Measurements from ENCODE around the gene CHRNG.

CHRNG gene

GRCh38 chr2:232501794-232502390 lies 37.6 kb upstream of the CHRNG start:
- H3K4me1 Mint-ChIP-seq = peaks cover 7% of the 10 kb centered on the region
- ATAC-seq (ENCODE audit: low read depth) (no peak), DNase-seq (ENCODE audit: low spot score in 2 of 2) (no peak)
- no peak overlapping the region for H3K27ac Mint-ChIP-seq
- H3K9me3 Mint-ChIP-seq = no peaks in the 10 kb centered on the region
- H3K36me3 Mint-ChIP-seq = no peaks in the 10 kb centered on the region
- peaks cover 26% of the 10 kb centered on the region for H3K27me3 Mint-ChIP-seq
- H3K4me3 Mint-ChIP-seq = no peak overlapping the region

- Mint-ChIP-seq H3K9me3 (no peaks in the 10 kb centered on the region), H3K27me3 (peaks cover 27% of the 10 kb centered on the region), H3K4me3 (peak overlapping the region; percentile 85), H3K27ac (peak overlapping the region; percentile 61), H3K4me1 (peaks cover 7% of the 10 kb centered on the region), H3K36me3 (no peaks in the 10 kb centered on the region)
- DNase-seq (ENCODE audit: low spot score in 2 of 2) (no peak), ATAC-seq (ENCODE audit: low read depth) (peak; percentile 58)
Observed at GRCh38 chr2:232502511-232502910, 37.0 kb upstream of the CHRNG start.

- Mint-ChIP-seq H3K4me3 (peak overlapping the region; percentile 50), H3K36me3 (no peaks in the 10 kb centered on the region), H3K4me1 (peaks cover 7% of the 10 kb centered on the region), H3K9me3 (no peaks in the 10 kb centered on the region), H3K27me3 (peaks cover 27% of the 10 kb centered on the region), H3K27ac (peak overlapping the region; percentile 61)
- peak; percentile 37 to 44 for DNase-seq (ENCODE audit: low spot score in 2 of 2)
- peak; percentile 79 for ATAC-seq (ENCODE audit: low read depth)
Observed at GRCh38 chr2:232502911-232503808, 36.3 kb upstream of the CHRNG start.

- Mint-ChIP-seq H3K9me3 (no peaks in the 10 kb centered on the region), H3K4me1 (peaks cover 7% of the 10 kb centered on the region), H3K27ac (no peak overlapping the region), H3K4me3 (peak overlapping the region; percentile 50), H3K27me3 (peaks cover 24% of the 10 kb centered on the region), H3K36me3 (no peaks in the 10 kb centered on the region)
- ATAC-seq (ENCODE audit: low read depth) (no peak), DNase-seq (ENCODE audit: low spot score in 2 of 2) (no peak)
Observed at GRCh38 chr2:232503809-232504323, 35.6 kb upstream of the CHRNG start.

- DNase-seq (ENCODE audit: low spot score in 2 of 2) (no peak), ATAC-seq (ENCODE audit: low read depth) (no peak)
- peaks cover 7% of the 10 kb centered on the region for H3K4me1 Mint-ChIP-seq
- no peaks in the 10 kb centered on the region for H3K36me3 Mint-ChIP-seq
- H3K9me3 Mint-ChIP-seq = no peaks in the 10 kb centered on the region
- no peak overlapping the region for H3K27ac Mint-ChIP-seq
- peaks cover 24% of the 10 kb centered on the region for H3K27me3 Mint-ChIP-seq
- no peak overlapping the region for H3K4me3 Mint-ChIP-seq
Observed at GRCh38 chr2:232504438-232504837, 35.1 kb upstream of the CHRNG start.

- Mint-ChIP-seq H3K36me3 (no peaks in the 10 kb centered on the region), H3K27ac (no peak overlapping the region), H3K27me3 (peaks cover 16% of the 10 kb centered on the region), H3K9me3 (no peaks in the 10 kb centered on the region), H3K4me3 (no peak overlapping the region), H3K4me1 (peaks cover 7% of the 10 kb centered on the region)
- DNase-seq (ENCODE audit: low spot score in 2 of 2) (no peak), ATAC-seq (ENCODE audit: low read depth) (no peak)
Observed at GRCh38 chr2:232505856-232506255, 33.6 kb upstream of the CHRNG start.

GRCh38 chr2:232506709-232507108 lies 32.8 kb upstream of the CHRNG start:
- Mint-ChIP-seq H3K36me3 (no peaks in the 10 kb centered on the region), H3K4me3 (no peak overlapping the region), H3K4me1 (peaks cover 7% of the 10 kb centered on the region), H3K9me3 (no peaks in the 10 kb centered on the region), H3K27ac (no peak overlapping the region), H3K27me3 (peaks cover 16% of the 10 kb centered on the region)
- no peak for DNase-seq (ENCODE audit: low spot score in 2 of 2)
- ATAC-seq (ENCODE audit: low read depth) = no peak

- H3K4me1 Mint-ChIP-seq = peaks cover 3% of the 10 kb centered on the region
- no peak for ATAC-seq (ENCODE audit: low read depth)
- H3K36me3 Mint-ChIP-seq = no peaks in the 10 kb centered on the region
- no peaks in the 10 kb centered on the region for H3K9me3 Mint-ChIP-seq
- no peak for DNase-seq (ENCODE audit: low spot score in 2 of 2)
- no peak overlapping the region for H3K27ac Mint-ChIP-seq
- H3K4me3 Mint-ChIP-seq = no peak overlapping the region
- peaks cover 13% of the 10 kb centered on the region for H3K27me3 Mint-ChIP-seq
Observed at GRCh38 chr2:232508251-232508650, 31.2 kb upstream of the CHRNG start.

- no peaks in the 10 kb centered on the region for H3K4me1 Mint-ChIP-seq
- H3K9me3 Mint-ChIP-seq = no peaks in the 10 kb centered on the region
- peaks cover 6% of the 10 kb centered on the region for H3K27me3 Mint-ChIP-seq
- H3K4me3 Mint-ChIP-seq = no peak overlapping the region
- H3K36me3 Mint-ChIP-seq = no peaks in the 10 kb centered on the region
- H3K27ac Mint-ChIP-seq = no peak overlapping the region
- no peak for ATAC-seq (ENCODE audit: low read depth)
- no peak for DNase-seq (ENCODE audit: low spot score in 2 of 2)
Observed at GRCh38 chr2:232511336-232511890, 28.1 kb upstream of the CHRNG start.

- Mint-ChIP-seq H3K36me3 (no peaks in the 10 kb centered on the region), H3K27ac (no peak overlapping the region), H3K4me3 (no peak overlapping the region), H3K27me3 (peaks cover 8% of the 10 kb centered on the region), H3K9me3 (no peaks in the 10 kb centered on the region), H3K4me1 (no peaks in the 10 kb centered on the region)
- ATAC-seq (ENCODE audit: low read depth) (no peak), DNase-seq (ENCODE audit: low spot score in 2 of 2) (no peak)
Observed at GRCh38 chr2:232512602-232513001, 26.9 kb upstream of the CHRNG start.

GRCh38 chr2:232513353-232513752 lies 26.1 kb upstream of the CHRNG start:
- H3K9me3 Mint-ChIP-seq = no peaks in the 10 kb centered on the region
- no peak for ATAC-seq (ENCODE audit: low read depth)
- H3K27ac Mint-ChIP-seq = no peak overlapping the region
- H3K27me3 Mint-ChIP-seq = peaks cover 8% of the 10 kb centered on the region
- no peak for DNase-seq (ENCODE audit: low spot score in 2 of 2)
- no peaks in the 10 kb centered on the region for H3K4me1 Mint-ChIP-seq
- no peaks in the 10 kb centered on the region for H3K36me3 Mint-ChIP-seq
- H3K4me3 Mint-ChIP-seq = no peak overlapping the region

- Mint-ChIP-seq H3K4me3 (no peak overlapping the region), H3K27ac (no peak overlapping the region), H3K4me1 (no peaks in the 10 kb centered on the region)
Observed at GRCh38 chr2:232515639-232516038, 23.9 kb upstream of the CHRNG start.

GRCh38 chr2:232516551-232516950 lies 22.9 kb upstream of the CHRNG start:
- Mint-ChIP-seq H3K4me1 (peaks cover 2% of the 10 kb centered on the region), H3K27ac (no peak overlapping the region), H3K36me3 (no peaks in the 10 kb centered on the region), H3K9me3 (no peaks in the 10 kb centered on the region), H3K4me3 (no peak overlapping the region), H3K27me3 (peaks cover 23% of the 10 kb centered on the region)
- no peak for DNase-seq (ENCODE audit: low spot score in 2 of 2)
- ATAC-seq (ENCODE audit: low read depth) = no peak

More at GRCh38 chr2:232515639-232516038, 23.9 kb upstream of the CHRNG start:
- DNase-seq (ENCODE audit: low spot score in 2 of 2) (no peak), ATAC-seq (ENCODE audit: low read depth) (no peak)
- Mint-ChIP-seq H3K36me3 (no peaks in the 10 kb centered on the region), H3K27me3 (peaks cover 19% of the 10 kb centered on the region), H3K9me3 (no peaks in the 10 kb centered on the region)

GRCh38 chr2:232518844-232519243 lies 20.6 kb upstream of the CHRNG start:
- Mint-ChIP-seq H3K9me3 (no peaks in the 10 kb centered on the region), H3K27me3 (peaks cover 21% of the 10 kb centered on the region), H3K36me3 (no peaks in the 10 kb centered on the region)

More at GRCh38 chr2:232518844-232519243, 20.6 kb upstream of the CHRNG start:
- no peak overlapping the region for H3K4me3 Mint-ChIP-seq
- DNase-seq (ENCODE audit: low spot score in 2 of 2) (no peak), ATAC-seq (ENCODE audit: low read depth) (no peak)
- H3K4me1 Mint-ChIP-seq = peaks cover 3% of the 10 kb centered on the region
- H3K27ac Mint-ChIP-seq = no peak overlapping the region
